Activated CD8-positive, alpha-beta memory T cell treated with anti-CD3 and anti-CD28 coated beads for 1 hour (primary cell): Measurements from ENCODE around the gene SIGLEC12.
"Not testable (repeated sequence)": the region's sequence is repeated elsewhere in the genome, so short reads cannot be mapped to it uniquely, and the experiment has no call there.

Source experiments
- DNase-seq, 2 donors: peaks; one replicate each; pipeline ENCODE4 v3.0.0-alpha.2; 2020; ENCODE audit warnings: low read depth in 1 of 2; ENCODE audit errors: extremely low read depth in 1 of 2

SIGLEC12 gene

GRCh38 chr19:51485960-51486660, 15.5 kb downstream of the SIGLEC12 start:
- no peak for DNase-seq

- DNase-seq = no peak
Observed at GRCh38 chr19:51480590-51480989, 21.0 kb downstream of the SIGLEC12 start.

GRCh38 chr19:51479531-51480331, 21.9 kb downstream of the SIGLEC12 start:
- no peak for DNase-seq

GRCh38 chr19:51478381-51479234, 23.0 kb downstream of the SIGLEC12 start, which contains the start of gene CEACAM18:
Gene CEACAM18, plus strand, starts transcription at chr19:51478539.
- no peak for DNase-seq

- DNase-seq = no peak
Observed at GRCh38 chr19:51477344-51477743, 24.3 kb downstream of the SIGLEC12 start.

GRCh38 chr19:51476164-51476563, 25.4 kb downstream of the SIGLEC12 start:
- DNase-seq = no peak

GRCh38 chr19:51473009-51473707, 28.4 kb downstream of the SIGLEC12 start:
- DNase-seq = peak; percentile 57 to 76

GRCh38 chr19:51472607-51473006, 29.0 kb downstream of the SIGLEC12 start:
- DNase-seq = no peak

- DNase-seq = no peak
Observed at GRCh38 chr19:51471527-51471926, 30.1 kb downstream of the SIGLEC12 start.

GRCh38 chr19:51470966-51471365, 30.6 kb downstream of the SIGLEC12 start:
- no peak for DNase-seq

- no peak for DNase-seq
Observed at GRCh38 chr19:51469629-51470028, 32.0 kb downstream of the SIGLEC12 start.

GRCh38 chr19:51469162-51469561, 32.4 kb downstream of the SIGLEC12 start:
- no peak for DNase-seq

- no peak for DNase-seq
Observed at GRCh38 chr19:51468545-51468920, 33.1 kb downstream of the SIGLEC12 start.

- no peak for DNase-seq
Observed at GRCh38 chr19:51467864-51468544, 33.6 kb downstream of the SIGLEC12 start.

- DNase-seq = no peak
Observed at GRCh38 chr19:51466723-51467122, 34.9 kb downstream of the SIGLEC12 start.

- DNase-seq = not testable (repeated sequence)
Observed at GRCh38 chr19:51463976-51464581, 37.5 kb downstream of the SIGLEC12 start.

- no peak for DNase-seq
Observed at GRCh38 chr19:51462681-51463080, 38.9 kb downstream of the SIGLEC12 start.

- no peak for DNase-seq
Observed at GRCh38 chr19:51462276-51462675, 39.3 kb downstream of the SIGLEC12 start.

- no peak for DNase-seq
Observed at GRCh38 chr19:51461723-51462161, 39.9 kb downstream of the SIGLEC12 start.
